H1 (cell line): ENCODE measurements around the gene SECISBP2. TPM values are rescaled to one million over a fixed set of nuclear protein-coding genes. Genes with fewer than 3 reads are reported as not detected.

Source experiments
- MAFK ChIP-seq: IDR thresholded peaks from 2 replicates; pipeline ENCODE4 v1.6.1; 2012; ENCODE audit warnings: low read depth, mild to moderate bottlenecking, improper control_type of control experiment, low read length
- NANOG ChIP-seq: IDR thresholded peaks from 2 replicates; pipeline ENCODE4 v1.6.1; 2011; ENCODE audit warnings: low read length, low read depth, mild to moderate bottlenecking, inconsistent platforms; ENCODE audit not compliant: insufficient read depth, poor library complexity, severe bottlenecking
- TAF7 ChIP-seq: optimal IDR thresholded peaks from 2 replicates; pipeline ENCODE3; 2011; ENCODE audit warnings: low read depth, mild to moderate bottlenecking, inconsistent platforms, low read length, moderate library complexity, borderline replicate concordance
- ZNF274 ChIP-seq: IDR thresholded peaks from 2 replicates; pipeline ENCODE4 v1.7.0; 2012; ENCODE audit warnings: low read length, borderline replicate concordance; ENCODE audit errors: extremely low read depth
- polyA plus RNA-seq, 7 experiments: library from polyadenylated mRNA; depleted of rRNA in 3 of 7; stranded (reverse) in 5 of 7; unstranded in 2 of 7; fragments of >200 nt in 5 of 7; fragments of 200-250 nt in 2 of 7; gene quantifications; 1 replicate in 5 of 7; 2 replicates in 1 of 7; 4 replicates in 1 of 7; pipeline versions ENCODE4 v1.2.1 to v1.2.3, GENCODE V29; 2011 to 2013; ENCODE audit warnings: missing spikeins in 2 of 7, mixed read lengths in 2 of 7
- total RNA-seq: library from RNA; stranded (reverse); fragmentation: NEBNext Ultra II Directional; extraction: Animal tissue kit (Norgen Biotek cat#: 25700); gene quantifications from 2 replicates; pipeline ENCODE4 v1.2.1, GENCODE V29; 2021
- TF ChIP-seq, protein P1 (sequence below), 3 experiments: IDR thresholded peaks; 1 replicate in 2 of 3; 2 replicates in 1 of 3; pipeline versions ENCODE4 v1.5.1 to v1.6.1; 2011; ENCODE audit warnings: low read length in 3 of 3, mild to moderate bottlenecking in 3 of 3, inconsistent platforms in 2 of 3, low read depth in 1 of 3, moderate library complexity in 1 of 3; ENCODE audit not compliant: insufficient read depth in 1 of 3; ENCODE audit errors: control extremely low read depth in 1 of 3

Gene SECISBP2
- total and polyA plus RNA-seq, 2 of the 8 experiments (the other 6 are each of a cell fraction or from before 2014, with no cell fraction given) = 39.0 to 61.7 TPM

DNA sequence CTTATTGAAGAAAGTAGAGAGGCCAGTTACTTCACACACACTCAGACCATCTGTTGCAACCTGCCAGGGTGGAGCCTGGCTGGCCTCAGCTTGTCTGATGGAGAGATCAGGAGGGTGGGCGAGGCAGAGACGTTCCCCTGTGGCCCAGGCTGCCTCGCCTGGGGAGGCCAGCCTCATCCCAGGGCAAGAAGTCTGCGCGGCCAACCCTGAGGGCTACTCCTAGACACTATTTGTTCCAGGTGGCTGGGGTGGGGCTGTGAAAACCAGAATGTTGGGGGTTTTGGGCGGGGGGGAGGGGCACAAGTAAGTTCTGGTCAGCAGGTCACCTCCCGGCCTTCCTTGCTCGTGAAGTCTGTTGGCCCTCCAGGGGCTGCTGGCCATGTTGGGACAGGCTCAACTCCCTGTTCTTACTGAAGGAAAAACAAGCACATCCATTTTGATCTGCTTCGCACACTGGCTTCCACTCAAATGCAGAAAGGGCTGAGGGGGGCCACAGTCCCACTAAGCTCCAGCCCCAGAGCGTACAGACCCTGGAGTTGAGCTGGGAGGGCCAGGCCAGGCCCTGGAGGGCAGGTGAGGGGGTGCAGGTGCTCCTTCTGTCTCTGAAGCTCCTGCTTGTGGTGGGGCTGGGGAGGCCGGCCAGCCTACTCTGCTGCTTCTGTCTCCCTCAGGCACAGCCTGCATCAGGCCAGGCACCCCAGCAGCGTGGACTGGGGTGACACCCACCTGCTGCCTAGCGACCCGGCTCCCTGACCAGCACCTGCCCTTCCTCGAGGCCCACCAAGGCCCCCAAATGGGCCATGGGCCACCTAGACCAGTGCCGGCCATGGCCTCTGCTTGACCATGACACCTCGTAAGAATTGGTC, 46.6 kb downstream of the SECISBP2 start (continued):
- TF ChIP-seq, protein P1, sequence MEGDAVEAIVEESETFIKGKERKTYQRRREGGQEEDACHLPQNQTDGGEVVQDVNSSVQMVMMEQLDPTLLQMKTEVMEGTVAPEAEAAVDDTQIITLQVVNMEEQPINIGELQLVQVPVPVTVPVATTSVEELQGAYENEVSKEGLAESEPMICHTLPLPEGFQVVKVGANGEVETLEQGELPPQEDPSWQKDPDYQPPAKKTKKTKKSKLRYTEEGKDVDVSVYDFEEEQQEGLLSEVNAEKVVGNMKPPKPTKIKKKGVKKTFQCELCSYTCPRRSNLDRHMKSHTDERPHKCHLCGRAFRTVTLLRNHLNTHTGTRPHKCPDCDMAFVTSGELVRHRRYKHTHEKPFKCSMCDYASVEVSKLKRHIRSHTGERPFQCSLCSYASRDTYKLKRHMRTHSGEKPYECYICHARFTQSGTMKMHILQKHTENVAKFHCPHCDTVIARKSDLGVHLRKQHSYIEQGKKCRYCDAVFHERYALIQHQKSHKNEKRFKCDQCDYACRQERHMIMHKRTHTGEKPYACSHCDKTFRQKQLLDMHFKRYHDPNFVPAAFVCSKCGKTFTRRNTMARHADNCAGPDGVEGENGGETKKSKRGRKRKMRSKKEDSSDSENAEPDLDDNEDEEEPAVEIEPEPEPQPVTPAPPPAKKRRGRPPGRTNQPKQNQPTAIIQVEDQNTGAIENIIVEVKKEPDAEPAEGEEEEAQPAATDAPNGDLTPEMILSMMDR (IDR thresholded peaks at IDR 0.05; ENCODE audit: control extremely low read depth in 1 of 3, insufficient read depth in 1 of 3, low read depth in 1 of 3, low read length in 3 of 3) = no peak
- no peak for TF ChIP-seq NANOG
- no peak for TF ChIP-seq MAFK
- TF ChIP-seq TAF7 = no peak
- TF ChIP-seq ZNF274 = no peak
